Trophoblast cell (in vitro differentiated cells and primary cell): ENCODE results near the gene TSFM.
A peak's percentile ranks its signal among the peaks of the same experiment; 100 is the strongest.

Experiments
- DNase-seq, 2 donors: peaks; one replicate each; pipeline ENCODE4 v3.0.0-alpha.2; 2016
- H2AFZ ChIP-seq: 2 replicates; pipeline ENCODE4 v1.6.1; 2013; ENCODE audit warnings: low read length, moderate library complexity, mild to moderate bottlenecking; ENCODE audit not compliant: insufficient read depth, poor library complexity
- H2AK5ac ChIP-seq: 2 replicates; pipeline ENCODE4 v1.6.1; 2013; ENCODE audit warnings: mild to moderate bottlenecking, low read length
- H2BK120ac ChIP-seq: 2 replicates; pipeline ENCODE4 v1.6.1; 2013; ENCODE audit warnings: low read length, mild to moderate bottlenecking, moderate library complexity; ENCODE audit not compliant: insufficient read depth, poor library complexity
- H2BK12ac ChIP-seq: 2 replicates; pipeline ENCODE4 v1.6.1; 2013; ENCODE audit warnings: mild to moderate bottlenecking, low read length, moderate library complexity
- H2BK5ac ChIP-seq: 2 replicates; pipeline ENCODE4 v1.6.1; 2013; ENCODE audit warnings: low read length, low read depth, moderate library complexity, mild to moderate bottlenecking; ENCODE audit not compliant: poor library complexity
- H3K14ac ChIP-seq: 2 replicates; pipeline ENCODE4 v1.6.1; 2013; ENCODE audit warnings: mild to moderate bottlenecking, low read length
- H3K18ac ChIP-seq: 2 replicates; pipeline ENCODE4 v1.6.1; 2013; ENCODE audit warnings: mild to moderate bottlenecking, low read length
- H3K23ac ChIP-seq: 2 replicates; pipeline ENCODE4 v1.6.1; 2013; ENCODE audit warnings: low read length
- H3K27ac ChIP-seq: 2 replicates; pipeline ENCODE4 v1.5.1; 2013; ENCODE audit warnings: low read depth, mild to moderate bottlenecking, inconsistent platforms, low read length, moderate library complexity
- H3K27me3 ChIP-seq: 2 replicates; pipeline ENCODE4 v1.6.1; 2013; ENCODE audit warnings: inconsistent platforms, mild to moderate bottlenecking, low read length, moderate library complexity; ENCODE audit not compliant: insufficient read depth
- H3K36me3 ChIP-seq, 2 experiments: 1 replicate in 1 of 2; 2 replicates in 1 of 2; pipeline ENCODE4 v1.6.1; 2013; ENCODE audit warnings: low read length in 2 of 2, mild to moderate bottlenecking in 2 of 2, moderate library complexity in 1 of 2; ENCODE audit not compliant: insufficient read depth in 2 of 2, control insufficient read depth in 1 of 2
- H3K4ac ChIP-seq: 2 replicates; pipeline ENCODE4 v1.6.1; 2013; ENCODE audit warnings: low read depth, mild to moderate bottlenecking, low read length, moderate library complexity
- H3K4me1 ChIP-seq, 2 experiments: 1 replicate in 1 of 2; 2 replicates in 1 of 2; pipeline ENCODE4 v1.6.1; 2013; ENCODE audit warnings: low read length in 2 of 2, mild to moderate bottlenecking in 2 of 2, moderate library complexity in 1 of 2; ENCODE audit not compliant: insufficient read depth in 2 of 2, control insufficient read depth in 1 of 2
- H3K4me2 ChIP-seq: 2 replicates; pipeline ENCODE4 v1.6.1; 2013; ENCODE audit warnings: inconsistent platforms, mild to moderate bottlenecking, low read length, moderate library complexity
- H3K4me3 ChIP-seq: 2 replicates; pipeline ENCODE4 v1.5.1; 2013; ENCODE audit warnings: mild to moderate bottlenecking, low read depth, low read length, inconsistent platforms
- H3K79me1 ChIP-seq: one replicate; pipeline ENCODE4 v1.6.1; 2013; ENCODE audit warnings: low read length
- H3K79me2 ChIP-seq: 2 replicates; pipeline ENCODE4 v1.6.1; 2013; ENCODE audit warnings: low read length, mild to moderate bottlenecking; ENCODE audit not compliant: control insufficient read depth, insufficient read depth, poor library complexity
- H3K9ac ChIP-seq: 2 replicates; pipeline ENCODE4 v1.6.1; 2013; ENCODE audit warnings: mild to moderate bottlenecking, low read length
- H3K9me3 ChIP-seq: 2 replicates; pipeline ENCODE4 v1.6.1; 2013; ENCODE audit warnings: low read depth, mild to moderate bottlenecking, control low read depth, inconsistent platforms, low read length; ENCODE audit not compliant: insufficient read depth
- H4K12ac ChIP-seq: 2 replicates; pipeline ENCODE4 v1.6.1; 2013; ENCODE audit warnings: low read depth, mild to moderate bottlenecking, low read length, moderate library complexity
- H4K8ac ChIP-seq: 2 replicates; pipeline ENCODE4 v1.6.1; 2013; ENCODE audit warnings: low read depth, mild to moderate bottlenecking, low read length, moderate library complexity
- H4K91ac ChIP-seq: one replicate; pipeline ENCODE4 v1.6.1; 2013; ENCODE audit warnings: low read depth, mild to moderate bottlenecking, low read length, moderate library complexity
- whole genome bisulfite sequencing: extraction: QIAGEN DNeasy Blood & Tissue Kit; methylation state at CpG from one replicate; pipeline ENCODE4 v1.1.7; 2013; ENCODE audit warnings: missing lambda C conversion rate; ENCODE audit not compliant: insufficient read length, insufficient coverage; ENCODE audit errors: extremely low coverage; 5-methylcytosine and 5-hydroxymethylcytosine counted together

The TSFM gene

GRCh38 chr12:57813111-57813970, 30.8 kb downstream of the TSFM start:
- Histone ChIP-seq H3K14ac (no peak overlapping the region), H2BK12ac (no peak overlapping the region), H3K27me3 (no peaks in the 10 kb centered on the region), H2BK120ac (no peak overlapping the region), H3K79me2 (no peaks in the 10 kb centered on the region), H3K9ac (no peak overlapping the region), H3K4me3 (peak overlapping the region; percentile 1), H4K8ac (no peak overlapping the region), H3K27ac (no peak overlapping the region), H3K4ac (no peak overlapping the region), H3K23ac (no peak overlapping the region), H3K79me1 (no peaks in the 10 kb centered on the region), H3K4me1 (no peaks in the 10 kb centered on the region), H3K36me3 (peaks cover 0 to 6% of the 10 kb centered on the region in 2 experiments), H2AK5ac (no peak overlapping the region), H2AFZ (no peak overlapping the region), H4K91ac (no peak overlapping the region), H3K4me2 (no peak overlapping the region), H2BK5ac (no peak overlapping the region), H3K9me3 (no peaks in the 10 kb centered on the region), H4K12ac (no peak overlapping the region), H3K18ac (no peak overlapping the region)
- no peak for DNase-seq
- no CpG with 5 or more reads among the region's 14 CpGs for WGBS

- no peaks in the 10 kb centered on the region for H3K79me1 ChIP-seq
- no peak overlapping the region for H3K9ac ChIP-seq
- H3K18ac ChIP-seq = no peak overlapping the region
- H3K27me3 ChIP-seq = no peaks in the 10 kb centered on the region
- no peak overlapping the region for H2BK5ac ChIP-seq
- no peaks in the 10 kb centered on the region for H3K4me1 ChIP-seq
- no peak overlapping the region for H2AK5ac ChIP-seq
- WGBS = no CpG with 5 or more reads among the region's 17 CpGs
- no peak overlapping the region for H3K4me2 ChIP-seq
- no peak overlapping the region for H3K4me3 ChIP-seq
- DNase-seq = no peak
- H2BK12ac ChIP-seq = no peak overlapping the region
- peaks cover 0 to 6% of the 10 kb centered on the region in 2 experiments for H3K36me3 ChIP-seq
- no peak overlapping the region for H4K12ac ChIP-seq
- H3K9me3 ChIP-seq = no peaks in the 10 kb centered on the region
- no peak overlapping the region for H3K27ac ChIP-seq
- H4K91ac ChIP-seq = no peak overlapping the region
- H2AFZ ChIP-seq = no peak overlapping the region
- H3K4ac ChIP-seq = no peak overlapping the region
- no peak overlapping the region for H2BK120ac ChIP-seq
- no peaks in the 10 kb centered on the region for H3K79me2 ChIP-seq
- no peak overlapping the region for H3K14ac ChIP-seq
- no peak overlapping the region for H3K23ac ChIP-seq
- H4K8ac ChIP-seq = no peak overlapping the region
Observed at GRCh38 chr12:57813971-57814772, 31.6 kb downstream of the TSFM start.

- Histone ChIP-seq H3K23ac (no peak overlapping the region), H4K91ac (no peak overlapping the region), H3K27ac (no peak overlapping the region), H4K12ac (no peak overlapping the region), H3K27me3 (no peaks in the 10 kb centered on the region), H3K4me1 (no peaks in the 10 kb centered on the region), H3K9me3 (no peaks in the 10 kb centered on the region), H2AK5ac (no peak overlapping the region), H3K4me2 (no peak overlapping the region), H3K79me1 (no peaks in the 10 kb centered on the region), H3K4ac (no peak overlapping the region), H2BK120ac (no peak overlapping the region), H2BK12ac (no peak overlapping the region), H3K18ac (no peak overlapping the region), H4K8ac (no peak overlapping the region), H3K9ac (no peak overlapping the region), H2BK5ac (no peak overlapping the region), H3K79me2 (no peaks in the 10 kb centered on the region), H2AFZ (no peak overlapping the region), H3K4me3 (no peak overlapping the region), H3K36me3 (peaks cover 2 to 7% of the 10 kb centered on the region in 2 experiments), H3K14ac (no peak overlapping the region)
- peak; percentile 24 to 50 for DNase-seq
- no CpG with 5 or more reads among the region's 13 CpGs for WGBS
Observed at GRCh38 chr12:57815177-57816000, 32.8 kb downstream of the TSFM start.
